ENCODE measurements around the gene RNF157.
"Not testable (repeated sequence)": the region's sequence is repeated elsewhere in the genome, so short reads cannot be mapped to it uniquely, and the experiment has no call there.

The RNF157 gene

DNA sequence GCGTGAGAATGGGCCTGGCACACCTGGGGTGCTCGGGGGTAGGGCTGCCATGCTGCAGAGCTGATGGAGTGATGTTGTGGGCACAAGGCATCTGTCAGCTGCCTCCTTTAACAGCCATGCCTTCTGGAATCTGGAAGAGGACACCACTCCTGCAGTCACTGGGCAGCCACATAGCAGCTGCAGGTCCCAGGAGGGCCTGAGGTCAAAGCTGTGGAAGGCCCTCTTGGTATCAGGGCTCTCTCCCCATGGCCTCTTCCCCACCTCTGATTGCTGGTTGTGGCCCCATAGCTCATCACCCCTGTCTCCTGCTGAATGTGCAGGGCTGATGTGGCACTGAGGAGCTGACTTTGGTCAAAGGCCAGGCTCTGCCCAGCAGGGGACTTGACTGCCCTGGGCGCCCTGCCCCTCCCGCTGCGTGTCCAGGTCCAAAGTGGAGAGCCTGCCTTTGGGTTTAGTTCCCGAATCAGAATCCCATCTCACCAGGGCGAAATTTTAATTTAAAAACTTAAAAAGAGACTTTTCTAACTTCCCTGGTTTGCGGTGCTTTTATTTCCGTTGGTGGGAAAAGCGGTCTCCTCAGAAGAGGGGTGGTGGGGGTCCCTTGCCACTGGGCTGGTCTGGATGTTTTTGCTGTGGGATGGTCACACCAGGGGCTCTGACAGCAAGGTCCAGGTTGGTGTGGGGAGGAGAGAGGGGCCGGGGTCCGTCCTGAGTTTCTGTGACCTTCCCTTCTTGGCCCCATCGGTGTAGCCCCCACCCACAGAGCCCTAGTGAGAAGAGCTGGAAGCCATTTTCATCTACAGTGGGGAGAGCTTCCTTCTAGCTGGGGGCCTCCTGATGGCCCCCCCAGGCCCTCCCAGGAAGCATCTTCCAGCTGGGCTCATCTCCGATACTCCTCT is 30.7 kb upstream of the RNF157 start:
- DNase-seq (ENCODE audit: low spot score) (no peak), FAIRE-seq (no peak)

DNA sequence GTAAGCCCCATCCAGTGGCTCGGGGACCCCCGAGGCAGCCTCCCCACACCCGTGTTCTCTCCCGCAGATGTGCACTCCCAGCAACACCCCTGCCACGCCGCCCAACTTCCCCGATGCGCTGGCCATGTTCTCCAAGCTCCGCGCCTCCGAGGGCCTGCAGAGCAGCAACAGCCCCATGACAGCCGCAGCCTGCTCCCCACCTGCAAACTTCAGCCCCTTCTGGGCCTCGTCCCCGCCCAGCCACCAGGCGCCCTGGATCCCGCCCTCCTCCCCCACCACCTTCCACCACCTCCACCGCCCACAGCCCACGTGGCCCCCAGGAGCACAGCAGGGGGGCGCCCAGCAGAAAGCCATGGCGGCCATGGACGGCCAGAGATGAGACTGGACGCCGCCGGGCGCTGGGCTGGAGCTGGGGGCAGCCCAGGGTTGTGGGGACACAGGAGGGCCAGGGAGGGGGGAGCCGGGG is 29.9 kb upstream of the RNF157 start:
- DNase-seq (ENCODE audit: low spot score), result no peak
- no peak for FAIRE-seq

DNA sequence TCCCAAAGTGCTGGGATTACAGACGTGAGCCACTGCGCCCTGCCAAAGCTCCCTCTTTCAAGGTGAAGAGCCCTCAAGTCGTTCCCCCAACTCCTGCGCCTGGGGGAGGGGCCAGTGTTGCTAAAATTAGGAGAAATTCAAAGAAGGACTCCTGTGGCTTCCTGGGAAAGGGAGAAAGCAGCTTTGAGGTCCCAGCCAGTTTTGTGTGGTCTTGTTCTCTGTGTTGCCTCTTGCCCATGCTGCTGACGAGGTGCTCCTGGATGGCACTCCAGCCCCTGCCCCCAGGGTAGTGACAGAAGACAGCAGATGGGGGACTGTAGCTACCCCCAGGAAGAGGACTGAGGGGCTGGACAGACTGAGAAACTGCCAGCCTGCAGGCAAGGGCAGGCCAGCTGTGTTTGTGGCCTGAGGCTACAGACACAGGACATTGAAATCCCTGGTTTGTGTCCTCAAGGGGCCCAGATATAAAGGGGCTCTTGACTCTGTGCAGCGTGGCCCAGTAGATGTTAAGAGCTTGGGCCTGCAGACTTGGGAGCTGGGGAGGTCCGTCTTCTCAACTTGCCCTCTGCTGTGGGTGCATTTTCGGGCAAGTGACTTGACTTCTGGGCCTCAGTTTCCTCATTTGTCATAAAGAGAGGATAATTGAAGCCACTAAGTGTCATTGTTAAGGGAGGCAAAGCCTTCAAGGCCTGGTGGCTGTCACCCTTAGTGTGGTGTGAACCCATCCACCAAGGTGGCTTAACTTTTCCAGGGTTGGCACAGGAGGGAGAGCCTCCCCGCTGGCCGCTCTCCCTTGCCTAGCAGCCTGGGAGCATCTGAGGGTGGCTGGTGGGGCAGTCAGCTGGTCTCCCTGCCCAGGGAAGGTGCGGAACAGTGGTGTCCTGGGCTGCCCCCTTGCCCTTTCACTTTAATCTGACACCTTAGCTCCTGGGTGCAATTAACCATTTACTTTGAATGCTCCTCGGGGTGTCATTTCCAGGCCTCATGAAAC is 29.0 kb upstream of the RNF157 start:
- no peak for FAIRE-seq
- DNase-seq (ENCODE audit: low spot score), result no peak

DNA sequence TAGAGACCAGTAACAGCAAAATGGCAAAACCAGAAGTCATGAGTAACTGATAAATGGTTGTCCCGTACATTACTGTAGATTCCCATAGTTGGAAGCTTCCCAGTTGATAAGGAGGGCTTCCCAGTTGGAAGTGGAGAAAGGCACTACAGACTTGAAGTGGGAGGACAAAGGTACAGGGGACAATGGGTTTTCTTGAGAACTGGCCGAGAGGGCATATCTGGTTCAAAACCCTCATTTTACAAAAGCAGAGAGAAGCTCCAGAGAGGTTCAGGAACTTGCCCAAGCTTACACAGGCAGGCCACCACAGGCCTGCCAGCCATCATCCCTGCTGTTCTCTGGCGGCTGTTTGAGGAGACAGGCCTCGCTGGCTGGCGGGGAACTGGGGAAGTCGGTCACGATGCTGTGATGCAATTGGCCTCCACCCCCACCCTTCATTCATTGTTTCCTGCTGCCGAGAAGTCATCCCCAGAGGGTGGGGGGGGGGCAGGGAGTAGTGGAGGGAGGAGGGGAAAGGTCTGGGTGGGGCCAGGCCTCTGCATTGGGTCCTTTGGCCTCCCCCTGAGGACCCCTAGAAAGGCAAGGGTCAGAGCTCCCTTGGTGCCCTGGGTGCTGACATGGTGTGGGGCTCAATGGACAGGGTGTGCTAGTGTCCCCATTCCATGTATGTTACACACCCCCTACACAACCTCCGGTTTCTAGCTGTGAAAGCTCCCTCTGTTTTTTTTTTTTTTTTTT is 27.9 kb upstream of the RNF157 start:
- no peak for FAIRE-seq
- DNase-seq (ENCODE audit: low spot score), result peak; percentile 76

DNA sequence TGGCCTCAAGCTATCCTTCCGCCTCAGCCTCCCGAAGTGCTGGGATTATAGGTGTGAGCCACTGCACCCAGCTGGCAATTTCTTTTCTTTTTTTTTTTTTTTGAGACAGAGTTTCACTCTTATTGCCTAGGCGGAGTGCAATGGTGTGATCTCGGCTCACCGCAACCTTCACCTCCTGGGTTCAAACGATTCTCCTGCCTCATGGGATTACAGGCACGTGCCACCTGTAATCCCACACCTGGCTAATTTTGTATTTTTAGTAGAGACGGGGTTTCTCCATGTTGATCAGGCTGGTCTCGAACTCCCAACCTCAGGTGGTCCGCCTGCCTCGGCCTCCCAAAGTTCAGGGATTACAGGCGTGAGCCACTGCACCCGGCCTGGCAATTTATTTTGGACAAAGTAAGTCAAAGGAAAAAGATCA is 27.3 kb upstream of the RNF157 start:
- not testable (repeated sequence) for DNase-seq (ENCODE audit: low spot score); FAIRE-seq

DNA sequence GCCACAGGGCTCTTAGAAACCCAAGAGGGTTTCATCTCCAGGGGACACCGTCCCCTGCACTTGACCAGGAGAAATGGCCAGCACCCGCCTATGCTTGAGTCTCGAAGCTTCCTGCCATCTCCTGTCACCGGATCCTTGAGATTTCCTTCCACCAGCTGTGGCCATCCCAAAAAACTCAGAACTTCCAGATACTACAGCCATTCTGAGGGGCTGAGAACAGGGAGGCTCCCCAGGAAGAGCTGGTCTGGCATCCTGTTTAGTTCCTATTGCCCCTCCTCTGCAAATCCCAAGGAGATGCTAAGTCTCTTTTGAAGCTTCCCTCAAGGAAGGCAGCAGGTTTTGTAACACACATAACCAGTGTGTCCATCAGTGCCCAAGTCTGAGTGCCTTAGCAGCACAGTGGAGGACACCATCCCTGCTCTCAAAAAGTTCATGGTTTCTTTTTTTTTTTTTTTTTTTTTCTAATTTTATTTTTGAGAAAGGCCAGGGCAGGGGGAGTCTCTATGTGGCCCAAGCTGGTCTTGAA is 26.8 kb upstream of the RNF157 start:
- no peak for FAIRE-seq
- DNase-seq (ENCODE audit: low spot score), result no peak

DNA sequence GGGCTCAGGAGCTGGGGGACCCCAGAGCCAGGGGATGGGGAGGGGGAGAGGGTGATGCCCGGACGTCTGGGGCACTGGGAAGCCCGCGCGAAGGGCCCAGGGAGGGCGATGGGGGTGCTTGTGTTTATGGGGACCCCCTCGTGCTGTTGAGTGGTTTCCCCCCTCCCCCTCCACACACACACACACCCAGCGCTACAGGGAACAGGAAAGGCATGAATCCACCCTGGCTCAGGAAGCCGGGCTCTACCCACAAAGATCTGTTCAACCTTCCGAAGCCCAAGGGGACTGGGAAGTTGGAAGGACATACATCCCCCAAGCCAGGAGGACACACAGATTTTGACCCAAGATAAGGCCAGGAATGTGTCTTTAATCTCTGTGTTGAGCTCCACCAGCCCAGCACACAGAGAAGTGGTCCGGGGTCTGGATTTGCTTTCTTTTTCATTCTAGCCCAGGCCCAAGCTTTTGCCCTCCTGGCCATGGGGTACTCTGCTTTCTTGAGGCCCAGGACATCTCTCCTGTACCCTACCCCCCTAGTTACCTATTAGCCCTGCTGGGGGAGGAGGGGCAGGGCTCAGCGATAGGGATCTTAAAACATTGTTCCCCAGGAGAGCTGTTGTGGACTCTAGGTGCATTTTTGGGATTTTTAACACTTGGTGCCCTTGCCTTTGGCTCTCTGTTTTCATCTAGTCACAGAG is 26.1 kb upstream of the RNF157 start:
- DNase-seq (ENCODE audit: low spot score), result no peak
- no peak for FAIRE-seq

DNA sequence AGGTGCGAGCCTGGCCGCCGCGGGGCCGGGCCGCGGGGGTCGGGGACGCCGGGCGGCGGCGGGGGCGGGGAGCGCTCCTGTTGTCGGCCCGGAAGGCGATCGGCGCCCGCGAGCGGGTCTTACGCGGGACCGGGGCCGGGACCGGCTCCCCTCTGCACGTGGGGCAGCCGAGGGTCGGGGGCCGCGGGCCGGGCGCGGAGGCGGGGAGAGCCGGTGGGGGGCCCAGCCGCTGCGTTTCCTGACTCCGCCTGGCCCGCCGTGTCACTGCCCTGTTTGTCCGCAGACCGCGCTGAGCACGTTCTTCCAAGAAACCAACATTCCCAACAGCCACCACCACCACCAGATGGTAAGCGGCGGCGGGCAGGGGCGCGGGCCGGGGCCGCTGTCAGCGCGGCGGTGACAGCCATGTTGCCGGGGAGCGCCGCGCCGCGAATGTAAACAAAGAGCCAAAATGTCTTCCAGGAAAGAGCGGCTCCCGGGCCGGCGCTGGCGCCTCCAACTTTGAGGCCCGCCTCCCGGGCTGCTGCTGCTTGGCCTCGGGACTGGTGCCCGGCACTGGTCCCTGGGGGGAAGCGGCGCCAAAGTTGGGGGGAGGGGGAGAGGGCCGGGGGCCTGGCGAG is 25.4 kb upstream of the RNF157 start:
- no peak for FAIRE-seq
- DNase-seq (ENCODE audit: low spot score), result peak; percentile 64

DNA sequence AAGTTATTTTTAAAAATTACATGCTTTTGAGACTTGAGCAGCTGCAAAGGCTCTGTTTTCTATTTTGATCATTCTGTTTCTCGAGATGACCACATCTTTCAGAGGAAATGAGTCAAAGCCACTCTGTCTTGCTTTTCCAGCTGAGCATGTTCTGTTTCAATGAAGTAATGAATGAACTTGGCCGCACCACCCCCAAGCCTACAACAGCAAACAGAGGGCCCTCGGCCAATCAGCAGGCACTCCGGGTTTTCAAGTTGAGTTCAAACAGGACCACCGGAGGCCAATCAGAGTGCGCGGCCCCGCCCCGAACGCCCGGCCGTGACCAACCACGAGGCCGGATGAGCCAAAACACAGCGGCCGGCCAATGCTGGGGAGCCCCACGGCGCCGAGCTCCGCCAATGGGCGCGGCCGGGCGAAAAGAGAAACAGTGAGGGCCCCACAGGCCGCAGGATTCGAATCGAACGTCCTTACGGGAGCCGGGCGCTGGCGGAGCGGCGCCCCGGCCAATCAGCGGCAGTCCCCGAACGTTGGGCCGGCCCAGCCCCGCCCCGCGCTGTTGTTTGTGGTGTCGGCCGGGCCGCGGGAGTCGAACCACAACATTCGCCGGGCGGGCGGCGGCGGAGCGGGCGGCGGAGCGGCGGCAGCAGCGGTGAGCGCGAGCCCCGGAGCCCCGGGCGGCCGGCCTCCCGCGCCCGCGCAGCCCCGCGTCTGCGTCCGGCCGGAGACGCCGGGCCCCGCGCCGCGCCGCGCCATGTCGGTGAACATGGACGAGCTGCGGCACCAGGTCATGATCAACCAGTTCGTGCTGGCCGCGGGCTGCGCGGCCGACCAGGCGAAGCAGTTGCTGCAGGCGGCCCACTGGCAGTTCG is 24.7 kb upstream of the RNF157 start, which contains the start of gene UBALD2:
Gene UBALD2, plus strand, starts transcription at position 594 of the 869 bp plus-strand sequence. Its CDS starts 158 bp downstream, at position 752.
- FAIRE-seq, result peak; percentile 55
- DNase-seq (ENCODE audit: low spot score), result peak; percentile 100

DNA sequence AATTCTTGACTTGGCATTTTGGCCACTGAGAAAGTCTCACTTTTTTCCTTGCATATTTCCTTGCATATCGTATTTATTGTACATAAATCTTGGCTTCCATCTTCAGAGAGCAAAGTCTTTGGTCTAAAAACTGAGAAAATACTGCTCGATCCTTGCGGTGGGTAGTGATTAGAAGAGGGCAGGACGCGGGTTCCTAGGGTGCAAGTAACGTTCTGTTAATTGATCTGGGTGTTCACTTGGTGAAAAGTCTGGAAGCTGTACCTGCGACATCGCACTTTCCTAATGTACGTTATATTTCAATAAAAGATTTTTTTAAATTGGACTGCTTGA is 24.1 kb upstream of the RNF157 start:
- FAIRE-seq, result no peak

DNA sequence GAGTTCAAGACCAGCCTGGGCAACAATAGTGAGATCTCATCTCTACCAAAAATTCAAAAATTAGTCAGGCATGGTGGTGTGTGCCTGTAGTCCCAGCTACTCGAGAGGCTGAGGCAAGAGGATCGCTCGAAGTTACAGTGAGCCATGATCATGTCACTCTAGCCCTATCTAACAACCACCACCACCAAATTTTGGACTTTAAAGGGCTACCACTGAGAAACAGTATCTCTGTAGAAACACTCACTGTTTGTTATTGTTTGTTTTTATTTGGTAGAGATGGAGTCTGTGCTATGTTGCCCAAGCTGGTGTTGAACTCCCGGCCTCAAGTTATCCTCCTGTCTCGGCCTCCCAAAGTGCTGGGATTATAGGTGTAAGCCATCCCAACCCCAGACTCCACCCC is 23.6 kb upstream of the RNF157 start:
- FAIRE-seq (no peak), DNase-seq (ENCODE audit: low spot score) (no peak)

More for the DNA sequence above, 24.1 kb upstream of the RNF157 start:
- DNase-seq (ENCODE audit: low spot score), result no peak

DNA sequence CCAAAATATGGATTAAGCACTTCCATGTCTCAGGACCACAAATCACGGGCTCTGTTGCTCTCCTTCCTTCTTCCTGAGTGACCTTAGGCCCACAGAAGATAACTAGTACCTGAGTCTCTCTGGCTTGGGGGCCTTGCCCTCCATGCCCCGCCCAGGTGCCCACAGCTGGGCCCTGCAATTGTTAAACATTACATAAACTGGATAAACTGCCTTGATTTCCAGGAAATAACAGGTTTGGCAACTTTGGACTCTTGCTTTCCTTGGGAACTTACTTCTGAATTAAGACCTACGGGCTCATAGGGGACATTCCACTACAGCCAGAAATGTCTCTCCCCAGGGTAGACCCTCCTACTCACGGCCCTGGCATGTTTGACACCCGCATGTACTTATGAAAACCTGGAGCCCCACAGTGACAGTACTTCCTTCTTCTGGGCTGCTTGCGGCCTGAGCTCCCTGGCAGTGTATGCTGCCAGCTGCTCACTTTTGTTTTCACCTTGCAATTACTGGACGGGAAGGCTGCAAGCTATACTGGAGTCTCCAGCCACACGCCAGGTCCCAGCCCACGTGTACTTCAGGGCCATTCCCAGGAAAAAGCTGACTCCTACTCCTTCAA is 22.5 kb upstream of the RNF157 start:
- DNase-seq (ENCODE audit: low spot score) (no peak), FAIRE-seq (no peak)

DNA sequence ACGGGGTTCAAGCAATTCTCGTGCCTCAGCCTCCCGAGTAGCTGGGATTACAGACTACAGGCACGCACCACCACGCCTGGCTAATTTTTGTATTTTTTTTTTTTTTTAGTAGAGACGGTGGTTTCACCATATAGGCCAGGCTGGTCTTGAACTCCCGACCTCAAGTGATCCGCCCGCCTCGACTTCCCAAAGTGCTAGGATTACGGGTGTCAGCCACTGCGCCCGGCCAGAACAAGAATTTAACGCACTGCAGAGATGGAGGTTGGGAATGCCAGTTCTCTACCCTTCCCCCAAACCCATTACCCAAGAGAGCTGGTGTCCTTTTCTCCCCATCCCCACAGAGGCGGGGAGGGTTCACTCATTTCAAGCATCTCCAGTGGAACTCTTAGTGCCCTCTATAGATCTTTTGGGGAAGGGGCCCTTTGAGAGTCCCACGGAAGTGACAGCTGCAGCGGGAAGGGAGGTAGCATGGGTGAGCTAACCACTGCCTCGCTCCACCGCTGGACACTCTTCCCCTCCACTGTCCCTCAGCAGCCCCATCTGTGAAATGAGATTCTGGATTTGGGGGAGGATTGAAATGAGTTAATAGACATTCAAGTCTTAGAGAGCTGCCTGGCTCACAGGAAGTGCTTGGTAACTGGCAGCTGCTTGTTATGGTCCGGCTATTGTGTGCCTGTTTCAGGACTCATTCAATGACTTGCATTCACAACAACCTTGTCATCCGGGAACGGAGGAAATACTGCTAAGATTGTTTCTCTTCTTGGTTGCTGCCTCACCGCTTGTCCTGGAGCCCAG is 21.3 kb upstream of the RNF157 start:
- DNase-seq (ENCODE audit: low spot score), result no peak
- FAIRE-seq, result no peak

DNA sequence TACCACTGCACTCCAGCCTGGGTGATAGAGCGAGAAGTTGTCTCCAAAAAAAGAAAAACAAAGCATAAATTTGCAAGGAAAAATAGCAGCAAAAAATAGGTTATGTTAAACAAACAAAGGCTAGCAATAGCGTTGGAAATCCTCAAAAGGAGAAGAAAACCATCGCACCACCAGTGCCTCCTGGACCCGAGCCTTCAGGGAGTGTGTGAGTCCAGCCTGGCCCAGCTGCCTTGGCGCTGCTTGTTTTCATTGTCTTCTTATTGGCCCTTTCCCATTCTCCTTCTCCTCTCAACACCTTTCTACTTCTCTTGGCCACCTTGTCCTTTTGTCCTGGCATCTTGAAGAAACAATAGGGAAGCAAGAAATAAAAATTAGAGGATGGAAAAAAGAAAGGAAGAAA is 20.4 kb upstream of the RNF157 start:
- DNase-seq (ENCODE audit: low spot score) (no peak), FAIRE-seq (no peak)

DNA sequence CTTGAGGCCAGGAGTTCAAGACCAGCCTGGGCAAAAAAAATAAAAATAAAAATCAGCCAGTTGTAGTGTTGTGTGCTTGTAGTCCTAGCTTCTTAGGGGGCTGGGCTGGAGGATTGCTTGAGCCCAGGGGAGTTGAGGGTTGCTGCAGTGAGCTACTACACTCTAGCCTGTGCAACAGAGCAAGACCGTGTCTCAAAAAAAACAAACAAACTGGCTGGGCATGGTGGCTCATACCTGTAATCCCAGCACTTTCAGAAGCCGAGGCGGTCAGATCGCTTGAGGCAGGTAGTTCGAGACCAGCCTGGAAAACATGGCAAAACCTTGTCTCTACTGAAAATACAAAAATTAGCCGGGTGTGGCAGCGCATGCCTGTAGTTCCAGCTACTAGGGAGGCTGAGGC is 19.9 kb upstream of the RNF157 start:
- no peak for DNase-seq (ENCODE audit: low spot score)
- FAIRE-seq, result no peak

DNA sequence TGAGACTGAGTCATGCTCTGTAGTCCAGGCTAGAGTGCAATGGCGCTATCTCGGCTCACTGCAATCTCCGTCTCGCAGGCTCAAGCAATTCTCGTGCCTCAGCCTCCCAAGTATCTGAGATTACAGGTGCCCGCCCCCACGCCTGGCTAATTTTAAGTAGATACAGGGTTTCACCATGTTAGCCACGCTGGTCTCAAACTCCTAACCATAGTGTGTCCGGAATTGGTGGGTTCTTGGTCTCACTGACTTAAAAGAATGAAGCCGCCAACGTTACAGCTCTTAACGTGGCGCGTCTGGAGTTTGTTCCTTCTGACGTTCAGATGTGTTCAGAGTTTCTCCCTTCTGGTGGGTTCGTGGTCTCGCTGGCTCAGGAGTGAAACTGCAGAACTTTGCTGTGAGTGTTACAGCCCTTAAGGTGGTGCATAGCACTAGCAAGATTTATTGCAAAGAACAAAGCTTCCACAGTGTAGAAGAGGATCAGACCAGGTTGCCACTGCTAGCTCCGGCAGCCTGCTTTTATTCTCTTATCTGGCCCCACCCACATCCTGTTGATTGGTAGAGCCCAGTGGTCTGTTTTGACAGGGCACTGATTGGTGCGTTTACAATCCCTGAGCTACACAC is 16.2 kb upstream of the RNF157 start:
- FAIRE-seq; DNase-seq (ENCODE audit: low spot score): not testable (repeated sequence)

DNA sequence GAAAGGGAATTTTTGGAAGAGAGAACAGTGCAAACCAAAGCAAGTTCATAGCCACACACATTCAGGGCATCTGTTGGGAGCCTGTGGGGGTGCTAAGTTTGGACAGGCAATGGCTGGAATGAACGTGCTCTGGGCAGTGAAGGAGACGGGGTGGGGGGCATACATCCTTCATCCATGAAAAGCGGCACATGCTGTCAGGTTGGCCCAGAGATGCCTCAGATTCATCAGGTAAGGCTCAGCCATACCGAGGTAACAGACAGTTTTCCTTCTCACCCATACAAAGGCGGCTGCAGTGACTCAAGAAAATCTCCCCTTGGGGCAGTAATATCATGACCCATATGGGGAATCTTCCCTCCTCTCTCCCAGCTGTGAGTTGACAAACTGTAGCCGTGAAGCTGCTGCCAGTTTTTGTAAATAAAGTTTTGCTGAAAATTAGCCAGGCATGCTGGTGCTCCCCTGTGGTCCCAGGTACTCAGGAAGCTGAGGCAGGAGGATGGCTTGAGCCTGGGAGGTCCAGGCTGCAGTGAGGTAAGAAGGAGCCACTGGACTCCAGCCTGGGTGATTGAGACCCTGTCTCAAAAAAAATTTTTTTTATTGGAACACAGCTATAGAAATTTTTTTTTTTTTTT is 15.6 kb upstream of the RNF157 start:
- DNase-seq (ENCODE audit: low spot score) (no peak), FAIRE-seq (no peak)
